GM18867 (cell line): ENCODE measurements around the gene SPRR2E.
"Not testable (repeated sequence)": the region's sequence is repeated elsewhere in the genome, so short reads cannot be mapped to it uniquely, and the experiment has no call there.

ENCODE experiments used
- ATAC-seq: cut with Tn5 transposase; IDR thresholded peaks from one replicate; pipeline ENCODE4 v1.9.1; 2021; ENCODE audit warnings: mild to moderate bottlenecking, moderate library complexity; ENCODE audit not compliant: unreplicated experiment

Gene SPRR2E

DNA sequence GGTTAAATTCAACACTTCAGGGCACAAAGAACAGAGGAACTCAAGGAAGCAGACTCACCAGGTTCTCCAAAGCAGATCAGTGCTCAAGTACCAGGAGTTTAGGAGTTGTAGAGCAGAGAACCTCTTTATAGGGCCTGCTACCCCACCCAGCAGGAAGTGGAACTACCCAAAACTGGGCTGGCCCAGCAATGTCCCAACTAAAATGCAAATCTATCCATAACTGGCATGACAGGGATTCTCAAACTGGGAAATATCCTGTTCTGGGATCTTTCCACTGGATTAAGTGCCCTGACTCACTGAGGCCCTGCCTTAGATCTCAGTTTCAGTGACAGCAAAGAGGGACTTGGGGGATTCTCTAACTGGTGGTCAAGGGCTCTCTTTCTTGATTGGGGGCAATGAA is at the start of gene SPRR2E:
Gene SPRR2E, minus strand, starts transcription at position 101 of the 400 bp plus-strand sequence. CDS start 775 bp downstream, outside the sequence.
- no peak for ATAC-seq

DNA sequence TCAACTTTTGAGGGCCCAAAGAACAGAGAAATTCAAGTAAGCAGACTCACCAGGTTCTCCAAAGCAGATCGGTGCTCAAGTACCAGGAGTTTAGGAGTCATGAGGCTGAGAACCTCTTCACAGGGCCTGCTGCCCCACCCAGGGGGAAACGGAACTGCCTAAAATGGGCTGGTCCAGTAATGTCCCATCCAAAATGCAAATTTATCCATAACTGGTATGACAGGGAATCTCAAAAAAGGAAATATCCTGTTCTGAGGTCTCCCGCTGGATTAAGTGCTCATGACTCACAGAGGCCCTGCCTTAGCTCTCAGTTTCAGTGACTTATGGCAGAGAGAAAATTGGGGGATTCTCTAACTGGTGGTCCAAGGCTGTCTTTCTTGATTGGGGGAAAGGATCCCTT is 47.1 kb upstream of the SPRR2E start:
- no peak for ATAC-seq

DNA sequence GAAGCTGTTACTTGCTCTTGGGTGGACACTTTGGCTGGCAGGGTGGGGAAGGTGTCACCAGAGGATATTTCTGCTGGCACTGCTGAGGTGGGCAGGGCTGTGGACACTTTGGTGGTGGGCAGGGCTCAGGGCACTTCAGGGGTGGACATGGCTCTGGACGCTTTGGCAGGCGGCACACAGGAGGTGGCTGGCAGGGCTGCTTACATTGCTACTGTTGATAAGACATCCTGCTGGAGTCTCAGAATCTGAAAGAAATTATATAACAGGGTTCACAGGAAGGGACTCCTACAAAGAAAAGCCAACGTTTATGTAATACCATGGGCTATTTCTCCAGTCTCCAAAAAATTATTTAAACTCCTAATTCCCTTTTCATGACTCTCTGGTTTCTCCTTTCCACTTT is 46.2 kb upstream of the SPRR2E start:
- ATAC-seq: no peak

DNA sequence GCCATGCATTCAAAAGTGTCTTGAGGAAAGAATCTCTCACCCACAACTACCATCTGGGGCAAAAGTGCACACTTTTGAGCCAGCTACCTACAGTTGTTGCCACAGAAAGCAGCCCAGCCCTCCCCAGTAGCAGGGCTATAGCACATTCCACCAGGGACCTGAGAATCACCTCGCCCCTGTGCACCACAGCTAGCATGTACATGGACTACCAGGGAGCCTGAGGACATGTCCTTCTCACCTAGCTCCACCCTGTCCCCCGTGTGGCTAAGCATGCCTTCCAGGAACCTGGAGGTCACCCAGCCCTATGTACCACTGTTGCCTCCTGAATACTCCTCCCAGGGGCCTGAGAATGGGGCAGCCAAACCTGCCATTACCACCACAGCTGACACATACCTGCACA is 39.4 kb upstream of the SPRR2E start:
- no peak for ATAC-seq

DNA sequence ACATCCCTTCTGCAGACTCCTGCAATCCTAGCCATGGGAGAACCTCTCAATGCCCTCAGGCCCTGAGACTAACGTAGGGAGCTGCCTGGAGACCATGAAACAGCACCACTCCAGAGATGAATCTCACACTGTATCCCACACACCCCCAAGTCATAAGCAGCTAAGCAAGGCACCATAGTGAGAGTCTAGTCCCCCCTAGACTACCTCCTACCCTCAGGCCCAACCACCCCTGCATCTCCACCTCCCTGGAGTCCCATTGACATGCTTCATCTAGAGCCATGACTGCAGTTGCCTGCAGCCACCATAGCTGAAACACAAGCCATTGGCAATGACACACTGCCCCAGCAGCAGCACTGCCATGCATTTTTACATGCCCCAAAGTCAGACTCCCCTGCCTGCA is 38.9 kb upstream of the SPRR2E start:
- no peak for ATAC-seq

DNA sequence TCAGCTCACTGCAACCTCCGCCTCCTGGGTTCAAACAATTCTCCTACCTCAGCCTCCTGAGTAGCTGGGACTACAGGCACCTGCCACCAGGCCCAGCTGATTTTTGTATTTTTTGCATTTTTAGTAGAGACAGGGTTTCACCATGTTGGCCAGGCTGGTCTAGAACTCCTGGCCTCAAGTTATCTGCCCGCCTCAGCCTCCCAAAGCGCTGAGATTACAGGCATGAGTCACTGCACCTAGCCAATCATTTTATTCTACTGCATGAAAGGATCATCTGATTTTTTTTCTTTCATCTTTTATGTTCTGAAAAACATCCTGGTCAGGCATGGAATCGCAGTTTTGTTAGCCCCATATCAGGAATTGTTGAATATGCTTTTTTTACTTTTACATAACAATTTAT is 34.4 kb upstream of the SPRR2E start:
- not testable (repeated sequence) for ATAC-seq

DNA sequence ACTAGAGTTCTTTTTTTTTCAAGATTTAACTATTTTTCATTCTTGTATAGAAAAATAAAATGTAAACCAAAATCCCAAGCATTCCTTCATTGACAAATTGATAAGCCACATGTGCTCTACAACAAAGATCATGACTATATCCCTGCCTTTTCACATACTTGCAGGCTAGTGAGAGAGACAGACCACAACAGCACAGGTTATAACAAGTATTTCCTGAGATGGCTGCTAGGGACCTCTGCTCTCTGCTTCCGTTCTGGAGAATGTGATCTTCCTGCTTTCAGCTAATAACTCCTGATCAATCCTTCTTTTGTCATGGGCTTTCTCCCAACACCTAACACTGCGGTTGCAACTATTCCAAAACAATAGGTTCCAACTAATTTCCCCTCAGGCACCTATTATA is 33.0 kb upstream of the SPRR2E start:
- no peak for ATAC-seq

DNA sequence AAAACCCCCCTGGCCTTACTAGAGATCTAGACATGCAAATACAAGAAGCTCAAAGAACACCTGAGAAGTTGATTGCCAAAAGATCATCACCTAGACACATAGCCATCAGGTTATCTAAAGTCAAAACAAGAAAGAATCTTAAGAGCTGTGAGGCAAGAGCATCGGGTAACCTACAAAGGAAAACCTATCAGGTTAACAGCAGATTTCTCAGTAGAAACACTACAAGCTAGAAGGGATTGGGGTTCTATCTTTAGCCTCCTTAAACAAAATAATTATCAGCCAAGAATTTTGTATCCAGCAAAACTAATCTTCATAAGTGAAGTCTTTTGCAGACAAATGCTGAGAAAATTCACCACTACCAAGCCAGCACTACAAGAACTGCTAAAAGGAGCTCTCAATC is 31.2 kb upstream of the SPRR2E start:
- ATAC-seq: no peak

DNA sequence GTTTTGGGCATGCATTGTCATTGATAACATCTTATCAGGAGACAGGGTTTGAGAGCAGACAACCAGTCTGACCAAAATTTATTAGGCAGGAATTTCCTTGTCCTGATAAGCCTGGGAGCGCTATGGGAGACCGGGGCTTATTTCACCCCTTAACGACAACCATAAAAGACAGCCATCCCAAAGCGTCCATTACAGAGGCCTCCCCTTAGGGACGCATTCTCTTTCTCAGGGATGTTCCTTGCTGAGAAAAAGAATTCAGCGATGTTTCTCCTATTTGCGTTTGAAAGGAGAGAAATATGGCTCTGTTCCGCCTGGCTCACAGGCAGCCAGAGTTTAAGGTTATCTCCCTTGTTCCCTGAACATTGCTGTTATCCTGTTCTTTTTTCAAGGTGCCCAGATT is 29.5 kb upstream of the SPRR2E start:
- ATAC-seq: not testable (repeated sequence)

DNA sequence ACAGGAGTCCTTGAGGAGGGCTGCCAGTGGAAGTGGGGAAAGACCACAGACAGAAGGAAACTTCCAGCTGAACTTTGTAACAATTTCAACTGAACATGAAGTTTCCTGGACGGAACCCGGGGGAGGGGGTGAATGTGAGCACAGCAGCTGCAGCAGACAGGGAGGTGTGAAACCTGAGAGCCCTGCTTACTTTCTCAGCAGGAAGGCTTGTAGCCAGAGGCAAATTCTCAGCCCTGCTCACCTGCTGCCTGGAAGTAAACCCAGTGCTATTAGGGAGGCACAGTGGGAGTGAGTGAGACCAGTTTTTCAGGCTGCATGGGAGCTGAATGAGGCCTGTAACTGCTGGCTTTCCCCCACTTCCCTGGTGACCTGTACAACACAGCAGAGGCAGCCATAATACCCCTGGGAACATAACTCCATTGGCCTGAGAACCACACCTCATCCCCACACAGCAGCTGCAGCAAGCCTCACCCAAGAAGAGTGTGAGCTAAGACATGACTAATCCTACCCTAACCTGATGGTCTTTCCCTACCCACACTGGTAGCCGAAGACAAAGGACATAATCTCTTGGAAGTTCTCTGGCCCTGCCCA is 28.6 kb upstream of the SPRR2E start:
- no peak for ATAC-seq

DNA sequence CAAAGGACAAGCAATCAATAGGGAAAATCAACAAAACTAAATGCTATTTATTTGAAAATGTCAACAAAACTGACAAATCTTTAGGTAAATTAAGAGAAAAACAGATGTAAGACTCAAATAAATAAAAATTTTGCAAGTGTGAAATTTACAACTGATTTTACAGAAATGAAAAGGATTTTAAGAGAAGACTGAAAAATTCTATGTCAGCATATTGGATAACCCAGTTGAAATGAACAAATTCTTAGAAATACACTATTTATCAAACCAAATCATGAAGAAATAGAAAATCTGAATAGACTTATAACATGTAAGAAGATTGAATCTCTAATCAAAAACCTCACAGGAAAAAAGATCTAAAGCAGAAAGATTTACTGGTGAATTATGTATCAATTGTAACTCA is 26.6 kb upstream of the SPRR2E start:
- no peak for ATAC-seq

DNA sequence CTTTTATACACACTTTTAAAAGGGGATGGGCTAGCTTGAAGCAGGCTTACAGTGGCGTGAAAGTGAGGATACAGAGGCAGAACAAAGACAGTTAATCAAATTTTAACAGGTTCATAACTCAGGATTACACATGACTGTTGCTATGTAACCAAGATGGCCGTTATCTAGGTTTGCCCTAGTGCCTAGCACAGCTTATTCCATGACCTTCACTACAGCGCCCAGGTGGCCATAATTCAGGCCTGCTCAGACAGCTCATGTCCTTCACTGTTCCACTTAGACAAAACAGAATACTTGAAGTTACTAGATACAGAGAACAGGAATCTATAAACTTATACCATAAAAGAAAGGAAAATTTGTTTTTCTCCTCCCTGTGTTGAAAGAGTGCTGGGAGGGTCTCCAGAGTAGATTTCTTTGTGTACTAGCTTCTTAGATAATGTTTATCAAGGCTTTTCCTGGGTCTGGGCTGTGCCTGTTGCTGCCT is 25.2 kb upstream of the SPRR2E start:
- no peak for ATAC-seq

DNA sequence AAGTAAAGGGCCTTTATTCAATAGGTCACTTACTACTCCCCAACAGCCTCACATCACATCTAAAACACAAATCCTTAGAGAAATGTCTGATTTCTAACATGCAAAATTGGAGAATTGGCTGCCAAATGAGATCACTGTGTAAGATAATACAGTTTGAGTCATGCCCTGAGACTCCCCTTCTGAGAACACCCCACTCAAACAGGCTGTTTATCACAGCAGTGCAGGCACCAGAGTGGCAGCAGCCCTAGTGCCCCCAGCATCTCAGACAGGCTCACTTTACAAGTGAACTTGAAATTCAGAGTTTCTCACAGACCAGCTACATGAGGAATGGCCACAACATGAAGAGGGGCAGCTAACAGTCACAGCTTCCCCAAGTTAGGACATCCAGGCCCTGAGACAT is 20.9 kb upstream of the SPRR2E start:
- not testable (repeated sequence) for ATAC-seq

DNA sequence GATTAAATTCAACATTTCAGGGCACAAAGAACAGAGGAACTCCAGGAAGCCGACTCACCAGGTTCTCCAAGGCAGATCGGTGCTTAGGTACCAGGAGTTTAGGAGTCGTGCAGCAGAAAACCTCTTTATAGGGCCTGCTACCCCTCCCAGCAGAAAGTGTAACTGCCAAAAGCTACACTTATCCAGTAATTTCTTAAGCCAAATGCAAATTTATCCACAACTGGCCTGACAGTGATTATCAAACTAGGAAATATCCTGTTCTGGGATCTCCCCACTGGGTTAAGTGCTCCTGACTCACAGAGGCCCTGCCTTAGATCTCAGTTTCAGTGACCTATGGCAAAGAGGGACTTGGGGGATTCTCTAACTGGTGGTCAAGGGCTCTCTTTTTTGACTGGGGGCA is 19.1 kb upstream of the SPRR2E start, which contains the start of gene SPRR2F:
Gene SPRR2F, minus strand, starts transcription at position 101 of the 400 bp plus-strand sequence. CDS start 783 bp downstream, outside the sequence.
- ATAC-seq: no peak

DNA sequence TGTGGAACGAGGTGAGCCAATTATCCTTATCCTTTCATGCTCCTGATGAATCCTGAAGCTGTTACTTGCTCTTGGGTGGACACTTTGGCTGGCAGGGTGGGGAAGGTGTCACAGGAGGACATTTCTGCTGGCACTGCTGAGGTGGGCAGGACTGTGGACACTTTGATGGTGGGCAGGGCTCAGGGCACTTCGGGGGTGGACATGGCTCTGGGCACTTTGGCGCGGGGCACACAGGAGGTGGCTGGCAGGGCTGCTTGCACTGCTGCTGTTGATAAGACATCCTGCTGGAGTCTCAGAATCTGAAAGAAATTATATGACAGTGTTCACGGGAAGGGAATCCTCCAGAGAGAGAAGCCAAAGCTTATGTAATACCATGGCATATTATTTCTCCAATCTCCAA is 18.1 kb upstream of the SPRR2E start:
- not testable (repeated sequence) for ATAC-seq

DNA sequence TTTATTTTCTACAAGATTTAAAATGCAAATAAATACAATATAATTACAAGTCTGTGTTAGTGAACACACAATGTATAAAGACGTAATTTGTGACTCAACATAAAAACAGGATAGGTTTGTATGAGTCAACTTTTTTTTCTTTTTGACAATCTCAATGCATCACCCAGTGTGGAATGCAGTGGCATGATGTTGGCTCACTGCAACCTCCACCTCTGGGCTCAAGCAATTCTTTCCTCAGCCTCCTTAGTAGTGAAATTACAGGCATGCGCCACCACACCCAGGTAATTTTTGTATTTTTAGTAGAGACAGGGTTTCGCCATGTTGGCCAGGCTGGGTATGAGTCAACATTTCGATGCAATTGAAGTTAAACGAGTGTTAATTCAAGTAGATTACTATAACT is 5.9 kb upstream of the SPRR2E start:
- ATAC-seq: no peak

DNA sequence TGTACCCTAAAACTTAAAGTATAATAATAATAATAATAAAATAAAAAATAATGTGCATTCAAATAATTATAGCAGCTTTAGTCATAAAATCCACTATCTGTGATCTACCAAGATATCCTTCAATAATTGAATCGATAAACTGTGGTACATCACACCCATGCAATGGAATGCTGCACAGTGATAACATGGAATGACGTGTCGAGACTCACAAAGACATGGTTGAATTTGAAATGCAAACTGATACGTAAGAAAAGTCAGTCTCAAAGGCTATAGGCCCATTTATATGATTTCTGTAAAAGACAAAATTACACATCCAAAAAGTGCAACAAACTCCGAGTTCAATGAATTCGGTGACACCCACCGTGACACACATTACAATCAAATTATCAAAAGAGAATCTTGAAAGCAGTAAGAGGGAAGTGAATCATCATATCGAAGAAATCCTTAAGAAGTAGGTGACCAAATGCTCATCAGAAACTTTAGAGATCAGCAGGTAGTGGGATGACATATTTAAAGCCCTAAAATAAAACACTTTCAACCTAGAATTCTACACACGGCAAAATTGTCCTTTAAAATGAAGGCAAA is 5.2 kb upstream of the SPRR2E start:
- no peak for ATAC-seq

DNA sequence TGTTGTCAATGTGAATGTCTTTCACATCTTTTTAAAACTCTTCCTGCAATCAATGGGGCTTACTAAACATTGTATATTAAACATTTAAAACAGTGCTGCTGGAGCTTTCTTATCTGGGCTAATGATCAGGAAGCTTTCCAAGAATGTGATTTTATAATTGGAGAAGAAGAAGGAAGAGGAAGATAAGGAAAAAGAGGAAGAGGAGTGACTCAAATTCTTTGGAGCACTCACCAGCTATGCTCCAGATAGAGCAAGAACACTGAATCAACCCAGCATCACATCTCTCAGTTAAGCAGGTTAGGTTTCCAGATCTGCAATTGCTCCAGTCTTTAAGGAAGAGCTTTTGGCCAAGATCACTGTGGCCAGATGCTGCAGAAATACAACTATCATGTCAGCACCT is 1.4 kb upstream of the SPRR2E start:
- no peak for ATAC-seq

DNA sequence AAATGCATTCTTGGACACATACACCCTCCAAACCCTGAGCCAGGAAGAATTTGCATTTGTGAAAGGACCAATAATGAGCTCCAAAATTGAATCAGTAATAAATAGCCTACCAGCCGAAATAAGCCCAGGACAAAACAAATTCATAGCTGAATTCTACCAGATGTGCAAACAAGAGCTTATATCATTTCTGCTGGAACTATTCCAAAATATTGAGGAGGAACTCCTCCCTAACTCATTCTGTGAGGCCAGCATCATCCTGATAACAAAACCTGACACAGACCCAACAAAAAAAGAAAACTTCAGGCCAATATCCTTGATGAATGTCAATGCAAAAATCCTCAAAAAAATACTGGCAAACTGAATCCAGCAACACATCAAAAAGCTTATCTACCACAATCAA is 6.7 kb downstream of the SPRR2E start:
- ATAC-seq: no peak

DNA sequence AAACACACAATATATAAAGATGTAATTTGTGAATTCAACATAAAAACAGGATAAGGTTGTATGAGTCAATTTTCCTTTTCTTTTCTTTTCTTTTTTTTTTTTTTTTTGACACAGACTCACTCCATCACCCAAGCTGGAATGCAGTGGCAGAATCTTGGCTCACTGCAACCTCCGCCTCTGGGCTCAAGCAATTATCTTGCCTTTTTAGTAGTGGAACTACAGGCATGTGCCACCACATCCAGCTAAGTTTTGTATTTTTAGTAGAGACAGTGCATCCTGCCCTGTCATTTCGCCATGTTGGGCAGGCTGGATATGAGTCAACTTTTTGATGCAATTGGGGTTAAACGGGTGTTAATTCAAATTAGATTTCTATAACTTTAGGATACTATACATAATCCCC is 12.6 kb downstream of the SPRR2E start:
- no peak for ATAC-seq

DNA sequence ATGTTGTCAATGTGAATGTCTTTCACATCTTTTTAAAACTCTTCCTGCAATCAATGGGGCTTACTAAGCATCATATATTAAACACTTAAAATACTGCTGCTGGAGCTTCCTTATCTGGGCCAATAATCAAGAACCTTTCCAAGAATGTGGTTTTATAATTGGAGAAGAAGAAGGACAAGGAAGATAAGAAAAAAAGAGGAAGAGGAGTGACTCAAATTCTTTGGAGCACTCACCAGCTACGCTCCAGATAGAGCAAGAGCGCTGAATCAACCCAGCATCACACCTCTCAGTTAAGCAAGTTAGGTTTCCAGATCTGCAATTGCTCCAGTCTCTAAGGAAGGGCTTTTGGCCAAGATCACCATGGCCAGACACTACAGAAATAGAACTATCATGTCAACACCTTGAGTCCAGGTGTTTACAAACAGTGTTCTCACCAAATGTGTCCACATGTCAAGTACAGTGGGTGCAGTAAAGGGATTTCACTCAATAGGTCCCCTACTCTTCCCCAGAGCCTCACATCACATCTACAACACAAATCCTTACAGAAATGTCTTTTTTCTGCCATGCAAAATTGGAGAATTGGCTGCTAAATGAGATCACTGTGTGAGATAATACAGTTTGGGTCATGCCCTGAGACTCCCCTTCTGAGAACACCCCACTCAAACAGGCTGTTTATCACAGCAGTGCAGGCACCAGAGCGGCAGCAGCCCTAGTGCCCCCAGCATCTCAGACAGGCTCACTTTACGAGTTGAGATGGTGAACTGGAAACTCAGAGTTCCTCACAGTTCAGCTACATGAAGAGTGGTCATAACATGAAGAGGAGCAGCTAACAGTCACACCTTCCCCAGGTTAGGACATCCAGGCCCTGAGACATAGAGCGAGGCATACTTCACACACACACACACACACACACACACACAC is 21.3 kb downstream of the SPRR2E start:
- ATAC-seq: no peak

DNA sequence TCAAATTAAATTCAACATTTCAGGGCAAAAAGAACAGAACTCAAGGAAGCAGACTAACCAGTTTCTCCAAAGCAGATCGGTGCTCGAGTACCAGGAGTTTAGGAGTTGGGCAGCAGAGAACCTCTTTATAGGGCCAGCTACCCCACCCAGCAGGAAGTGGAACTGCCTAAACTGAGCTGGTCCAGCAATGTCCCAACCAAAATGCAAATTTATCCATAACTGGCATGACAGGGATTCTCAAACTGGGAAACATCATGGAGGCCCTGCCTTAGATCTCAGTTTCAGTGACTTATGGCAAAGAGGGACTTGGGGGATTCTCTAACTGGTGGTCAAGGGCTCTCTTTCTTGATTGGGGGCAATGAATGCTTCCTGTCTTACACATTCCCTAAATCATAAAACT is 22.8 kb downstream of the SPRR2E start, which contains the start of gene SPRR2B:
Gene SPRR2B, minus strand, starts transcription at position 101 of the 400 bp plus-strand sequence. CDS start 772 bp downstream, outside the sequence.
- ATAC-seq: no peak
